Endothelial cell of umbilical vein (primary cell): ENCODE data around the gene PSMA5. TPM values are rescaled to one million over a fixed set of nuclear protein-coding genes. Genes with fewer than 3 reads are reported as not detected.

Experiments used
- BruUV-seq: library from RNA; stranded (reverse); fragments of 400-500 nt; replicated peaks from 2 replicates; lab custom pipeline; 2021; lab: Mats Ljungman, UMichigan
- CTCF ChIA-PET: fragments of 300-600, 350-600 bp; sonication (Branson Sonifier 250); formaldehyde crosslinking; loops from one replicate; lab custom pipeline; 2021; ENCODE audit warnings: antibody characterized with exemption, inconsistent platforms; lab: Charles Lee
- POLR2A ChIA-PET: fragments of 300-600, 350-600 bp; sonication (Branson Sonifier 250); formaldehyde crosslinking; loops from one replicate; lab custom pipeline; 2021; ENCODE audit warnings: antibody characterized with exemption, inconsistent platforms; lab: Charles Lee
- DNase-seq: peaks from one replicate; pipeline ENCODE4 v3.0.0-alpha.2; 2011; ENCODE audit warnings: low read depth, low spot score
- FAIRE-seq: peaks from 2 replicates; lab custom pipeline; 2011; peaks lifted over from hg19 to GRCh38; lab: Jason Lieb, UNC
- H2AFZ ChIP-seq: 2 replicates; pipeline ENCODE4 v1.6.0; 2012; ENCODE audit warnings: low read depth, low read length, control low read depth, inconsistent platforms
- H3K27ac ChIP-seq: 2 replicates; pipeline ENCODE4 v1.5.1; 2011; ENCODE audit warnings: low read depth, mild to moderate bottlenecking, control low read depth, low read length, moderate library complexity; ENCODE audit not compliant: insufficient read depth
- H3K27me3 ChIP-seq, 2 experiments: 2 replicates each; pipeline versions ENCODE4 v1.6.0 to v1.6.1; 2011; ENCODE audit warnings: low read length in 2 of 2, mixed read lengths in 1 of 2; ENCODE audit not compliant: control insufficient read depth in 2 of 2, insufficient read depth in 2 of 2
- H3K36me3 ChIP-seq, 2 experiments: 2 replicates in 1 of 2; 3 replicates in 1 of 2; pipeline ENCODE4 v1.5.1; 2011; ENCODE audit warnings: low read length in 2 of 2, mild to moderate bottlenecking in 1 of 2, moderate library complexity in 1 of 2; ENCODE audit not compliant: control insufficient read depth in 2 of 2, insufficient read depth in 2 of 2; ENCODE audit errors: extremely low read depth in 1 of 2
- H3K4me1 ChIP-seq: 3 replicates; pipeline ENCODE4 v1.5.1; 2011; ENCODE audit warnings: mild to moderate bottlenecking, low read length; ENCODE audit not compliant: control insufficient read depth, insufficient read depth; ENCODE audit errors: extremely low read depth
- H3K4me2 ChIP-seq: 2 replicates; pipeline ENCODE4 v1.6.1; 2011; ENCODE audit warnings: low read length, control low read depth, mixed read lengths; ENCODE audit not compliant: insufficient read depth
- H3K4me3 ChIP-seq, 3 experiments: fragments of 200-600 bp in 1 of 3; sonication (generic), shearing (Covaris generic) in 1 of 3; replicated peaks in 1 of 3; 2 replicates each; pipeline ENCODE4 v1.5.1; 2011 to 2016; ENCODE audit warnings: control low read depth in 3 of 3, low read length in 3 of 3, mild to moderate bottlenecking in 2 of 3, inconsistent platforms in 1 of 3, low read depth in 1 of 3, moderate library complexity in 1 of 3; ENCODE audit not compliant: insufficient read depth in 1 of 3
- H3K79me2 ChIP-seq: 2 replicates; pipeline ENCODE4 v1.6.0; 2012; ENCODE audit warnings: low read length, inconsistent platforms; ENCODE audit not compliant: control insufficient read depth, insufficient read depth
- H3K9ac ChIP-seq: replicated peaks from 2 replicates; pipeline ENCODE3; 2011; ENCODE audit warnings: low read length, control low read depth; ENCODE audit not compliant: insufficient read depth; ENCODE audit errors: extremely low read depth
- H3K9me1 ChIP-seq: replicated peaks from 3 replicates; pipeline ENCODE4 v1.6.0; 2011; ENCODE audit warnings: mild to moderate bottlenecking, low read length; ENCODE audit not compliant: control insufficient read depth, insufficient read depth; ENCODE audit errors: extremely low read depth
- H3K9me3 ChIP-seq: replicated peaks from 2 replicates; pipeline ENCODE4 v1.5.1; 2012; ENCODE audit warnings: low read length, inconsistent platforms; ENCODE audit not compliant: control insufficient read depth, insufficient read depth
- H4K20me1 ChIP-seq: replicated peaks from 2 replicates; pipeline ENCODE3; 2011; ENCODE audit warnings: mild to moderate bottlenecking, low read length; ENCODE audit not compliant: control insufficient read depth, insufficient read depth; ENCODE audit errors: extremely low read depth
- CTCF ChIP-seq, 2 donors: IDR thresholded peaks; 1 replicate in 1 of 2; 2 replicates in 1 of 2; pipeline ENCODE4 v1.5.1; 2011; ENCODE audit warnings: low read length in 2 of 2, mild to moderate bottlenecking in 2 of 2, moderate library complexity in 2 of 2, control low read depth in 1 of 2, inconsistent platforms in 1 of 2, low read depth in 1 of 2; ENCODE audit not compliant: insufficient read depth in 1 of 2; ENCODE audit errors: extremely low read depth in 1 of 2
- EZH2 ChIP-seq: IDR thresholded peaks from 2 replicates; pipeline ENCODE4 v1.6.1; 2012; ENCODE audit warnings: borderline replicate concordance, low read depth, mild to moderate bottlenecking, moderate library complexity, low read length, inconsistent platforms; ENCODE audit not compliant: severe bottlenecking
- GATA2 ChIP-seq: IDR thresholded peaks from 2 replicates; pipeline ENCODE4 v1.7.0; 2011; ENCODE audit warnings: low read depth, mild to moderate bottlenecking, moderate library complexity, mixed read lengths, low read length; ENCODE audit not compliant: insufficient read length, insufficient read depth
- MAX ChIP-seq: IDR thresholded peaks from 2 replicates; pipeline ENCODE4 v1.6.1; 2011; ENCODE audit not compliant: insufficient read depth, insufficient read length
- MYC ChIP-seq: IDR thresholded peaks from one replicate; pipeline ENCODE4 v1.6.1; 2011; ENCODE audit warnings: mild to moderate bottlenecking, low read depth, low read length
- POLR2A ChIP-seq: IDR thresholded peaks from 2 replicates; pipeline ENCODE4 v1.6.1; 2012; ENCODE audit warnings: low read depth, mild to moderate bottlenecking, control low read depth, low read length
- POLR2AphosphoS5 ChIP-seq: IDR thresholded peaks from 2 replicates; pipeline ENCODE4 v1.6.1; 2012; ENCODE audit warnings: low read depth, mild to moderate bottlenecking, control low read depth, low read length, moderate library complexity; ENCODE audit not compliant: insufficient read depth
- dilution Hi-C: fragments of 300-500 bp; cut with MboI; formaldehyde crosslinking; loops from one replicate; pipeline ENCODE4 v1.15.0; 2019; ENCODE audit warnings: low sequenced_read_pairs; ENCODE audit not compliant: extremely low pct_ligation_motif_present
- intact Hi-C: fragments of 100-400 bp; cut with micrococcal nuclease; formaldehyde crosslinking; loops from one replicate; pipeline ENCODE4 v1.10.0; 2022
- polyA plus RNA-seq, 4 experiments: library from polyadenylated mRNA; depleted of rRNA in 3 of 4; stranded (reverse) in 3 of 4; unstranded in 1 of 4; fragments of >200 nt; gene quantifications; 2 replicates each; pipeline versions ENCODE4 v1.2.1 to v1.2.3, GENCODE V29; 2011 to 2012; ENCODE audit warnings: missing spikeins in 1 of 4
- total RNA-seq: library from RNA; stranded (reverse); gene quantifications from 2 replicates; pipeline ENCODE4 v1.2.3, GENCODE V29; 2021

Gene PSMA5
- total and polyA plus RNA-seq, 2 donors (not counting 3 experiments of a cell fraction or from before 2014, with no cell fraction given) = 98.1 to 125 TPM

GRCh38 chr1:109361649-109362048 lies 64.6 kb downstream of the PSMA5 start:
- Histone ChIP-seq H2AFZ (no peak overlapping the region), H3K9me1 (no peaks in the 10 kb centered on the region), H3K27ac (no peak overlapping the region), H3K36me3 (no peaks in the 10 kb centered on the region), H4K20me1 (no peaks in the 10 kb centered on the region), H3K4me3 (no peak overlapping the region), H3K79me2 (no peaks in the 10 kb centered on the region), H3K9ac (no peak overlapping the region), H3K4me2 (no peak overlapping the region), H3K27me3 (peaks cover 4 to 13% of the 10 kb centered on the region in 2 experiments), H3K9me3 (no peaks in the 10 kb centered on the region), H3K4me1 (no peaks in the 10 kb centered on the region)
- dilution Hi-C loops = no loop called here
- intact Hi-C loops = no loop called here
- CTCF ChIA-PET = interaction anchor here (0.9 to 1.5 kb wide), 2 partner anchors 9 to 10 kb away, joined by 3 to 4 read pairs; no protein-coding TSS in a partner anchor
- POLR2A ChIA-PET = no interaction called here
- BruUV-seq = no TSS peak
- FAIRE-seq (no peak), DNase-seq (no peak)
- TF ChIP-seq MYC (no peak), POLR2AphosphoS5 (no peak), CTCF (IDR thresholded peaks at IDR 0.05; ENCODE audit: extremely low read depth in 1 of 2, insufficient read depth in 1 of 2, low read depth in 1 of 2, low read length in 2 of 2) (no peak), EZH2 (no peak), GATA2 (no peak), MAX (no peak), POLR2A (no peak)
